Measurements from ENCODE around the gene CEP152.
"Not testable (repeated sequence)": the region's sequence is repeated elsewhere in the genome, so short reads cannot be mapped to it uniquely, and the experiment has no call there.

CEP152 gene

DNA sequence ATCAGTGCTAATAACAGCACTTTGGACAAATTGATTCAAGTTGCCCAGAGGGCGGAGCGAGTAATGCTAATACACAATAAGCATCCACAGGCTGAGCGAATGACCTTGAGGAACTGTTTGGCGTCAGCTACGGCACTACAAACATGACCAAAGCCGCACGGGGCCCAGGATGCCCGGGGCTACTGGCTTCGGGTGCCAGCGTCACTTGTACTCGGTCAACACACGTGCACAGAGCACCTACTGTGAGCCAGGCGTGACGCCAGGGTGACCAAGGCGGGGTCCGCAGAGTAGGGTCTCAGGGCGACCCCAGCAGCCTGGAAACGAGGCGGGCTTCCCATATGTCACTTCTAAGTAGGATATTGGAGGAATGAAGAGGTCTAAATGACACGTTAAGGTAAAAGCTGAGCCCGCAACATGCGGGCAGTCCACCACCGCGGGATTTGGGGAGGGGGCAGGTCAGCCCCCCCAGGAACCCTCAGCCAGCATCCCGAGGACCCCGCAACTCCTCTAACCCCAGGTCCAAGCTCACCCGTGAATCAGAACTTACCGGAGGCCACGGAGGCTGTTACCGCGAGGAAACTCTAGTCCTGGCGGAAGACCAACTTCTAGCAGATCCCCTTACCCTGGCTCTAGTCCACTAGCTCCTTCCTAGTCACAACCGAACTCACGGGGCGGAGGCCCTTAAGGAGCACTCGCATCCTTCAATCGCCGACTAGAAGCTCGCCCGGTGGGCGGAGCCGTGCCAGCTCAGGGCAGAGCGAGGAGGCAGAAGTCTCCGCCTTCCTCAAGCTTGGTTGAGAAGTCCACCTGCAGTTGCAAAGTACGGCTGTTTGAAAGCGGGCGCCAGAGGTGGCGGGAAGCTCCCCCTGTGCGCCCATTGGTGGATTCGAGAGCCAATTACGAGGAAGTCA is at the start of gene CEP152:
TSS of gene CEP152 (minus strand) at position 656 of the 911 bp plus-strand sequence. CDS start 5,420 bp downstream, outside the sequence.
- DNase-seq = peak; percentile 96 to 99

DNA sequence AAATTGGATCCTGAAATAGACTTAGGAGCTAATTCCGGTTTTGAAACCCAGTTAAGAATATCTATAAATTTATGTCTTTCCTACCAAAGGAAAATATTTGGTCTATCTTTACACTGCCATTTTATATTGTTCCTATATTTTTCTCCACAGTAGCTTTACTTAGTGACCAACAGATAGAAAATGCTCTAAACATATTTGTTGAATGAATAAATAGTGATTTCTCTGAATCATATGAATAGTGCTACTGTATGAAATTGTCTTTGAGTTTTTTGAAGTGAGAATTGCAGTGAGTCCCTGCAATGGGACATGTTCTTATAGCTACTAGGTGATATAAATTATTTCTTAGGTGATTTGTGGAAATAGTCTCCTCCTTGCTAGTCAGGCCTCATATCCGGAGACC is 48.6 kb upstream of the CEP152 start:
- no peak for DNase-seq

GRCh38 chr15:48858401-48858800 is 47.5 kb upstream of the CEP152 start:
- no peak for DNase-seq

DNA sequence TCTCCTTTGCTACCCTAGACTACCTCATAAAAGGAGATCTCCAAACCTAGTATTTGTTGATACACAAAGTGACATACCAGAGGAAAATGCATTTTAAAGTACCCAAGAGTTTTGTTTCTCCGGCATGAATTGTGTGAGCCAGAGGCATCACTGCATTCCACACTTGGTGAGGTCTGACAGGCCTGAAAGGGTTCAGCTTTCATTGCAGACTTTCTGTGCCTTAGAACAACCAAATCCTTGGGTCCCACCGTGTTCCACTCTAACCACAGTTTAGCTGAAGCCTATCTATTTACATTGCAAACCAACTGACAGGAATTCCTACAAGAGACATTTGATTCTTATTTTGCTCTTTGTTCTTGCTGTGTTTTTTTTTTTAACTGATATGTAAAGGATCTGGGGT is 46.1 kb upstream of the CEP152 start:
- DNase-seq = no peak

DNA sequence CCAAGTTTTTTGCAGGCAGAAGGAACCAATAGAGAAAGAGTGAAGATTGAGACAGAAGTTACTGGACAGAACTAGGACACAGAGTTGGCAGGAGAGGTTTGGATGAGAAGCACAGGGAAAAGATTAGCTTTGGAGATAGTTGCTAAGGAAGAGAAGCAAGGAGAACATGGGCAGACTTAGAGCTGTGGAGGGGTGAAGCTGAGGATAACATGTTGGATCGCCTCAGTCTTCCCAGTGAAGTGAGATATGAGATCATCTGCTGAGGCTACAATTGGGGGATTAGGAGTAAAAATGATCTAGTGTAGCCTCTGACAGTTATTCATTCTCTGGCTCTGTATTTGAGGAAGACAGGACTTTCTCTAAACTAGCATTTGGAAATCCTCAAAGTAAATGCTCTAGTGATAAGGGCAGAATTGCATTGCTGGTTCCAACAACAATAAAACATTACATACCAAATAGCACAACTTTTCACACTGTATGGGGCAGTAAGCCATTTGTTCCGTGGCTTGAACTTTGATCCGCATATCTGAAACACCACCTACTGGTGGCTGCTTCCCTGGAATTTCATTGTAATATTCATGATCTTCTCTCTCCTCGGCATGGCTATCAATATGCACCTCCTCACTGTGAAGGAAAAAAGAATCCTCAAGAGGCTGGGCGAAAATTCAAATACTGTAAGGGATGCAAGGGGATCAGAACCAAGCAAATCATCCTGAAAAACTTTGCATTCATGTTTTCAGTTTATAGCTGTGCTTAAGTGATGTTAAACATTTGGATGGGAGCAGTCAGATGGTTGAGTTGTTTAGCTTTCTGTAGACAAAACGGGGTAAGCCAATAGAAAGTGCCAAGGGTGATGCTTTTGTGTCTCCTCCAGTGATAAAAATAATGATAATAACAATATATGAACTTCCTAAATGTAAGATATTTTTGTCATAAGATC is 44.9 kb upstream of the CEP152 start:
- DNase-seq = peak; percentile 19 to 43

GRCh38 chr15:48854434-48854833 is 43.6 kb upstream of the CEP152 start:
- DNase-seq = not testable (repeated sequence)

DNA sequence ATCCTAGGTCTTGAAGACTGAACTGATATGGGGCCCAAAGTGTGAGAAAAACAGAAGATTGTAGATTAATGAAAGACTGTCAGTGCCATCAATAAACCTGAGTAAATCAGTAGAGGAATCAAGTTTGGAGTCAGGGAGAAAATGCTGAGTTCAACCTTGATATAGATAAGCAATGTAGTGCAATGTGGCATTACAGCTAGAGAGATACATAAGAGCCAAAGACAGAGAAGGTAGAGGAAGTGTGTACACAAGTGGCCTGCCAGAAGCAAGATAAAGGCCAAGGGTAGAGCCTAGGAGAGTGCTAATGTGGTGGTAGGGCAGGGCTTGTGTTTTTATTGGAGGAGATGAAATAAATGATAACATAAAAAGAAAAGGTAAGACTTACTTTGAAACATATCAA is 41.1 kb upstream of the CEP152 start:
- DNase-seq = no peak

- DNase-seq = no peak
Measured at GRCh38 chr15:48850648-48851047, 39.8 kb upstream of the CEP152 start.

- no peak for DNase-seq
Measured at GRCh38 chr15:48845123-48845522, 34.3 kb upstream of the CEP152 start.

DNA sequence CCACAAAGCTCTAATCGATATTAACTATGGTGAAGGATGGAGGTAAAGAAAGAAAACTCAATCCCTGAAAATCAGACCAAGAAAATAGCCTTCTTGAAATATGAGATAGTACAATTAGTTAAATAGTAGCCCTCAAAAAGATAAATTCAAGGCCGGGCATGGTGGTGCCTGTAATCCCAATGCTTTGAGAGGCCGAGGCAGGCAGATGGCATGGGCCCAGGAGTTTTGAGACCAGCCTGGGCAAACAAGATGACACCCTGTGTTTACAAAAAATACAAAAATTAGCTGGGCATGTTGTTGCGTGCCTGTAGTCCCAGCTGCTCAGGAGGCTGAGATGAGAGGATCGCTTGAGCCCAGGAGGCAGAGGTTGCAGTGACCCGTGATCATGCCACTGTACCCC is 31.6 kb upstream of the CEP152 start:
- peak; percentile 60 to 75 for DNase-seq

GRCh38 chr15:48834756-48835155 is 23.9 kb upstream of the CEP152 start:
- no peak for DNase-seq

DNA sequence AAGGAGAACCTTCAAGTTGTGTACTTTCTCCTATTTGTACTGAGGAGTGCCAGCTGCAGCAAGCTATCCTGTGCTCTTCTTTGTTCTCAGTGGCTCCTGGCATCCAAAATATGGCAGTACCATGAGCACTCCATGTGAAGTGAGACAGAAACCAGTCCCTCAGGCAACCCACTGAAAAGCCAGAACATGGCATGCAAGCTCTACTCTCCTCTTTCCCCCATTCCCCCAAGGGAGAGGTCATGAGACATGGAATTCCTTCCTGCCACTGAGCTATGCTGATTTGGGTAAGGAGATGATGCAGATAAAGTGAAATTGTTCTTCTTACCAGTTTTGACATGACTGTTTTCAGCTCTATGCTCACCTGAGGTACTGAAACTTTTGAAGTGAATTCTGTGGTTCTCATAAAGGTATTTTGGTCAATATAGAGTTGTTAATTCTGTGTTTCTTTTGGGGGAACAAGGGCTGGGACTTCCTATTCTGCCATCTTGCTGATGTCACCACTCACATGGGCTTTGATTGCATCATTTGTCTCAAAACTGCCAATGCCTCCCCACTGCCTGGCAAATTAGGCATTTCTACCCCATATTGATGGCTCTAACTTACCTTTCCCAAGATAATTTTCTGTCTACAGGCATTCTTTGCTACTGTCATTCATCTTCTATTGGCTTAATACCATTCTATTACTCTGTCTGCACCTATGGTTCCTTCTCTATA is 22.8 kb upstream of the CEP152 start:
- DNase-seq = no peak

DNA sequence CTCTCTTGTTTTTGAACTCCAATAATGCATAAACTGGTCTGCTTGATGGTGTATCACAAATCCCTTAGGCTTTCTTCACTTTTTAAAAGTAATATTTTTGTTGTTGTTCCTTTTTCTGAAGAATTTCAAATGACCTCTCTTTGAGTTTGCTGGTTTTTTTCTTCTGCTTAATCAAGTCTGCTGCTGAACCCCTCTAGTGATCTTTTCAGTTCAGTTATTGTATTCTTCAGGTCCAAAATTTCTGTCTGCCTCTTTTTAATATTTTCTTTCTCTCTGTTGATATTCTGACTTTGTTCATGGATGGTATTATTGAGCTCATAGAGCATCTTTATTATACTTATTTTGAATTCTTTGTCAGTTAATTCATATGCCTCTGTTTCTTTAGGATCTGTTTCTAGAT is 21.8 kb upstream of the CEP152 start:
- no peak for DNase-seq

GRCh38 chr15:48828906-48829305 is 18.0 kb upstream of the CEP152 start:
- DNase-seq = no peak

- no peak for DNase-seq
Measured at GRCh38 chr15:48828471-48828870, 17.6 kb upstream of the CEP152 start.

GRCh38 chr15:48825075-48825474 is 14.2 kb upstream of the CEP152 start:
- no peak for DNase-seq

DNA sequence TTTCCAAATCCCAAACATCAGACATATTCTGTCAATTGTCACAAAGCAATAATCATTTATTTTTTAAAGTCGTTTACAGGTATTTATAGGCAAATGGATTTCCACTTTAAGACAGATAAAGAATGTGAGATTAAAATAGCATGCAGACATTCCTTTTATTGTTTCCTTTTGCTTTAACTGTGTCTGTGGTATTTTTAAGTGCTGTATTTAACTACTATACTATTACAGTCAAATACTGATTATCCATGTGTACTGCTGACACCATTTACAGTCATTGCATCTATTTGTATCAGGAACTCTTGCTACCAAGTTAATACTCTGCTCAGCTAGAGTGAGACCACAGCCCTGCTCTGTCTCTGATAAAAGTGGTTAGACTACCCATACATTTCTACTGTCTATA is 12.8 kb upstream of the CEP152 start:
- DNase-seq = no peak

DNA sequence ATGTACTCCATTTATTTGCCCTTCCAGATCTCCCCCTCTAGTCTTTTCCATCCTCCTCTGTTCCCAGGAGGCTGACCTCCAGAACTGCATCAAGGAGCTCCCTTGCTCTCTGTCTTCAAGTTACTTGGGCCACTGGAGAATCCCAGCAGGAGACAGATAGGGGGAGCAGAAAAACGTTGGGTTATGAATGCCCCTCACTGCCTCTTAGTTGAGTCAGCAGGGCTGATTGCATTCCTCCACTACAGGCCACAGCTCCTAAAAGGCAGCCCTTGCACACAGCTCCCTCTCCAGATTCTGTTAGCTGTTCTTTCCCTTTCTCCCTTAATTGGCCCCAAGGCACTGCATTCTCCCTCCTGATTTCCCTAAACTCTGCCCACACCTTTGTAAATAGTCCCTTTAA is 12.4 kb upstream of the CEP152 start:
- no peak for DNase-seq

- DNase-seq = no peak
Measured at GRCh38 chr15:48814286-48814685, 3.4 kb upstream of the CEP152 start.

DNA sequence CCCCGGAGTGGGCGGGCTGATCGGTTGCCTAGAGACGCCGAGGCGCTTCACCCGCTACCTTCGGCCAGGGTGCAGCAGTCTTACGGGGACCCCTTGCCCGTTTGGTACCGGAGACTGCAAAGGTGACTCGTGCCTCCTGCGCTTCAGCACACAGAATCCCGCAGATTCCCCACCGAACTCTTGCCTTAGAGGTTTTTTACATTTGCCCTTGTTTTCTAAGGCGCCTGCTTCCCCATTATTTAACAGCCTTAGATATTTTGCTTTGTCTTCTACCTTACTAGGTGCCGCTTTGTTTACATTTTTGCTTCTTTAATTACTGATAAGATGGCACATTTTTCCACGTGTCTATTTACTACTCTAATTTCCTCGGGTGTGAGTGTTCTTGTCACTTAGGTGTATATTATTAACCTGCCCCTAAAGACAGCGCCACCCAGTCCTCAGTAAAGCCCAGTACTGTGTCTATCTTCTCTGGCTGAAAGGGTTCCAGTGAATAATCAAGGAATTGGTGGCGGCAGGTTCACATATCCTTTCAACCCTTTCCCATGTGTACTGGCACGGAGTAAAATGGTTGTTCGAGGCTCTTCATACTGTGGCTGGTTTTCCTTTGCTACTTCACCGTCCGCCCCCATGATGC is 573 bp upstream of the CEP152 start:
- DNase-seq = no peak

DNA sequence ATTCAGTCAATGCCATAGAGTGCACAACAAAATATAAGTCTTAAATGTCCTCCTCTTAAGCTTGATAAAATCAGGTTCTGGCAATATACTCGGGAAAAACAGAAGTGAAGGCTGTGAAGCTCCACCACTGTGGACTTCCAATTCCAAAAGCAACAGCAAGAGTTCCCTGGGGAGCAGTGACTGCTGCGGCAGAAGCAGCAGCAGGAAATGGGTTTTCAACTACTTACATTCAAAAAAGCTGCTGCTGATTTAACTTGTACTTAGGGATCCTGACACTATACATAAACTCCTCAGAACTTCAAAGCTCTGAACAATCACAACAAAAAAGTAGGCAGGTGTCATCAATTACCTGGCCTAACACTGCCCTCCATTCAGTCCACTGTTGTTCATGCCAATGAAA is 4.7 kb downstream of the CEP152 start:
- DNase-seq = peak in 1 of 2 experiments; percentile 34

DNA sequence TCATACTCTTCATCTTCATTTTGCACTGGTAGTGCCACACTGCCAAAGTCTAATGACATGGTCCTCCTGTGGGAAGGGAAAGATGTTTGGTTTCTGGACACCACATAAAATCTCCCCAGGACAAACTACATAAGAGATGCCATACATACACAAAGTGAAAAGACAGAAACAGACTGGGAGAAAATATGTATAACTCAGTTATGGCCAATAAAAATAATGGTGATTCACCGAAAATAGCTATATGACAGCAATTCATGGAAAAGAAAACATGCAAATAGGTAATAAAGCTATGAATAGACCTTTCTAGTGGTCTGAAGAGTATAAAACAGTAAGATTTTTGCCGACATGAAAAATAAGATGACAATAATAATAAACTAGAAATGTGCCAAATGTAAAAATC is 5.3 kb downstream of the CEP152 start:
- DNase-seq = no peak

DNA sequence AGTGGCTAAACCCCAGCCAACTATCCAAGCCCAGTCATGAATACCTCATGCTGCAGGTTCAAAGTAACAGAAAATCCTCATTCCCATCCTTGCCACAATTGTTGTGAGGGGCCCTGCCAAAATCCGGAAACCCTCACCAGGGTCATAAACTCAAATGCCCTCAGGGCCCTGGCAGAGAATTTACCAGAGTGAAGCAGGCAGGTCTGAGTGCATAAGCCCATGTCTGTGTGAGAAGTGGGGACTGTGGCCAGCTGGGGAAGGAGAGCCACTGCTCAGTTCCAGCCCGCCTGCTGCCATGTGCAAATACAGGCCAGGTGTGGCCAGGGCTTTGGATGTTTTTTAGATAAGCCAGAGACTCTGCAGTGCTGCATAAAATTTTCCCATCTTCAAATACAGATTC is 7.0 kb downstream of the CEP152 start:
- no peak for DNase-seq
